Measurements from ENCODE around the gene MYH7B. TPM values are rescaled to one million over a fixed set of nuclear protein-coding genes. Genes with fewer than 3 reads are reported as not detected.

MYH7B gene
- total RNA-seq, 3 donors from 2014 or later (not counting 1 experiment from before 2014, with no cell fraction given), result 0.18 to 1.0 (median 0.21) TPM

- no peak for DNase-seq
- Histone ChIP-seq H3K4me3 (ENCODE audit: low read length) (no peak overlapping the region), H3K27me3 (ENCODE audit: control insufficient read depth, insufficient read depth, low read length) (no peaks in the 10 kb centered on the region), H3K36me3 (ENCODE audit: control insufficient read depth, insufficient read depth, low read length) (peaks cover 33% of the 10 kb centered on the region), H3K27ac (ENCODE audit: low read length) (no peak overlapping the region), H3K9me3 (ENCODE audit: control insufficient read depth, insufficient read depth, low read length) (no peaks in the 10 kb centered on the region), H3K4me1 (ENCODE audit: control insufficient read depth, insufficient read depth, low read length) (no peaks in the 10 kb centered on the region)
- 97% methylated on average over 26 of the region's 26 CpGs for WGBS (ENCODE audit: insufficient coverage)
- Mint-ChIP-seq H3K27me3 (ENCODE audit: low read depth in 2 of 2) (no peaks in the 10 kb centered on the region), H3K27ac (no peak overlapping the region), H3K4me1 (peaks cover 9 to 10% of the 10 kb centered on the region in 2 donors), H3K36me3 (no peaks in the 10 kb centered on the region), H3K4me3 (no peak overlapping the region), H3K9me3 (no peaks in the 10 kb centered on the region)
- no peak for ATAC-seq
- intact Hi-C loops (cut with micrococcal nuclease), result no loop called here
- TF ChIP-seq CTCF (IDR thresholded peaks at IDR 0.05), result no peak
Observed at GRCh38 chr20:34996243-34997028, 40.8 kb downstream of the MYH7B start.

- H3K4me3 Mint-ChIP-seq, result no peak overlapping the region
- H3K9me3 Mint-ChIP-seq, result no peaks in the 10 kb centered on the region
- no peak overlapping the region for H3K4me3 ChIP-seq (ENCODE audit: low read length)
- peaks cover 9 to 10% of the 10 kb centered on the region in 2 donors for H3K4me1 Mint-ChIP-seq
- no peaks in the 10 kb centered on the region for H3K9me3 ChIP-seq (ENCODE audit: control insufficient read depth, insufficient read depth, low read length)
- intact Hi-C loops (cut with micrococcal nuclease), result no loop called here
- DNase-seq, result no peak
- H3K27me3 Mint-ChIP-seq (ENCODE audit: low read depth in 2 of 2), result no peaks in the 10 kb centered on the region
- no peak overlapping the region for H3K27ac ChIP-seq (ENCODE audit: low read length)
- no peaks in the 10 kb centered on the region for H3K4me1 ChIP-seq (ENCODE audit: control insufficient read depth, insufficient read depth, low read length)
- no peak for TF ChIP-seq CTCF (IDR thresholded peaks at IDR 0.05)
- H3K27me3 ChIP-seq (ENCODE audit: control insufficient read depth, insufficient read depth, low read length), result no peaks in the 10 kb centered on the region
- peaks cover 40% of the 10 kb centered on the region for H3K36me3 ChIP-seq (ENCODE audit: control insufficient read depth, insufficient read depth, low read length)
- peak in 1 of 3 donors; percentile 56 for ATAC-seq
- H3K27ac Mint-ChIP-seq, result peak overlapping the region in 1 of 2 donors; percentile 68
- 87% methylated on average over 39 of the region's 39 CpGs for WGBS (ENCODE audit: insufficient coverage)
- H3K36me3 Mint-ChIP-seq, result no peaks in the 10 kb centered on the region
Observed at GRCh38 chr20:34997131-34997561, 41.5 kb downstream of the MYH7B start.

- Histone ChIP-seq H3K9me3 (ENCODE audit: control insufficient read depth, insufficient read depth, low read length) (no peaks in the 10 kb centered on the region), H3K27me3 (ENCODE audit: control insufficient read depth, insufficient read depth, low read length) (no peaks in the 10 kb centered on the region), H3K4me3 (ENCODE audit: low read length) (no peak overlapping the region), H3K27ac (ENCODE audit: low read length) (no peak overlapping the region), H3K4me1 (ENCODE audit: control insufficient read depth, insufficient read depth, low read length) (no peaks in the 10 kb centered on the region), H3K36me3 (ENCODE audit: control insufficient read depth, insufficient read depth, low read length) (peaks cover 47% of the 10 kb centered on the region)
- Mint-ChIP-seq H3K9me3 (no peaks in the 10 kb centered on the region), H3K4me3 (no peak overlapping the region), H3K27ac (peak overlapping the region in 1 of 2 donors; percentile 68), H3K36me3 (no peaks in the 10 kb centered on the region), H3K4me1 (peaks cover 9 to 10% of the 10 kb centered on the region in 2 donors), H3K27me3 (ENCODE audit: low read depth in 2 of 2) (no peaks in the 10 kb centered on the region)
- DNase-seq, result no peak
- no peak for ATAC-seq
- WGBS (ENCODE audit: insufficient coverage), result 95% methylated on average over 2 of the region's 2 CpGs
- intact Hi-C loops (cut with micrococcal nuclease), result no loop called here
- TF ChIP-seq CTCF (IDR thresholded peaks at IDR 0.05), result no peak
Observed at GRCh38 chr20:34997774-34998173, 42.1 kb downstream of the MYH7B start.

Measured in natural killer cell (primary cell).